ENCODE results near the gene CYS1.

Gene CYS1

DNA sequence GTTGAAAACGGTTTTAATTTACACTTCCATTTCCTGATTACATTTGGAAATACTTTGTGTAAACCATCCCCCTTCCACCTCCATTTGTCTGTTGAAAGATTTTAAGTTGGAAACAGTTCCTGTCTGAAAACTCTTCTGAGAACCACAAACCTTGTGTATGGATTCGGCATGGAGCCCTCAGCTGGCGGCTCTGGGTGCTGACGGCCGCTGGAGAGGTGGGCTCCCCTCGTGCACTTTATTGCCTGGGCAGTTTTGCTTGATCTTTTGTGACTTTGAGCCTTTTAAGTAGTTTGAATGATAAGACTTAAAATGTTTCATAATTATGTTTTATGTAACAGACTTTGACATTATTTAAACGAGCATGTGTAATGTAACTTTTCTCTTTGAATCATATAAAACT is 25.8 kb downstream of the CYS1 start:
- H3K4me3 ChIP-seq (ENCODE audit: low read depth, low read length) = no peak overlapping the region
- TF ChIP-seq, protein P1, sequence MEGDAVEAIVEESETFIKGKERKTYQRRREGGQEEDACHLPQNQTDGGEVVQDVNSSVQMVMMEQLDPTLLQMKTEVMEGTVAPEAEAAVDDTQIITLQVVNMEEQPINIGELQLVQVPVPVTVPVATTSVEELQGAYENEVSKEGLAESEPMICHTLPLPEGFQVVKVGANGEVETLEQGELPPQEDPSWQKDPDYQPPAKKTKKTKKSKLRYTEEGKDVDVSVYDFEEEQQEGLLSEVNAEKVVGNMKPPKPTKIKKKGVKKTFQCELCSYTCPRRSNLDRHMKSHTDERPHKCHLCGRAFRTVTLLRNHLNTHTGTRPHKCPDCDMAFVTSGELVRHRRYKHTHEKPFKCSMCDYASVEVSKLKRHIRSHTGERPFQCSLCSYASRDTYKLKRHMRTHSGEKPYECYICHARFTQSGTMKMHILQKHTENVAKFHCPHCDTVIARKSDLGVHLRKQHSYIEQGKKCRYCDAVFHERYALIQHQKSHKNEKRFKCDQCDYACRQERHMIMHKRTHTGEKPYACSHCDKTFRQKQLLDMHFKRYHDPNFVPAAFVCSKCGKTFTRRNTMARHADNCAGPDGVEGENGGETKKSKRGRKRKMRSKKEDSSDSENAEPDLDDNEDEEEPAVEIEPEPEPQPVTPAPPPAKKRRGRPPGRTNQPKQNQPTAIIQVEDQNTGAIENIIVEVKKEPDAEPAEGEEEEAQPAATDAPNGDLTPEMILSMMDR (IDR thresholded peaks at IDR 0.05; ENCODE audit: insufficient read depth, low read length, missing control alignments) = no peak
- DNase-seq (ENCODE audit: low read depth, low spot score) = no peak
- ChIA-PET POLR2A (no interaction called here), CTCF (interaction anchor here (1.1 to 12.4 kb wide), 3 partner anchors 18 to 240 kb away, joined by 3 to 293 read pairs (median 11); no protein-coding TSS in a partner anchor)

DNA sequence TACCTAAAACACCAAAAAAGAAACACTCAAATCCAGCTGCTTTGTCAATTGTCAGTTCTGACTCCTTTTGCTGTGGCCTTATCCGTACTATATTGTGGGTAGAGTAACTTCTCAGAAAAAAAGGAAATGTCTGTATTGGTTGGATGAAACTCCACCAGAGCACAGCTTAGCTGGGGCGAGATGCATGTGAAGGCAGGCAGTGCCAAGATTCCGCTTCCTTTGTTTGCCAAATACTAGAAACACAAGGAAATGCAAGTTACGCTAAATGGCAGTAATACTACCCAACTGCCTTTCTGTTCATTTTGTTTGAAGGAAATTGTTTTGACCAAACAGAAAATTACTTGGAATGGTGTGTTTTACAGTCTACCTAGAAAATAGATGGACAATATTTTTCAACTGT is 26.9 kb downstream of the CYS1 start:
- TF ChIP-seq, protein P1 (IDR thresholded peaks at IDR 0.05; ENCODE audit: insufficient read depth, low read length, missing control alignments) = no peak
- ChIA-PET CTCF (interaction anchor here (1.0 to 12.4 kb wide), 7 partner anchors 9 to 382 kb away, joined by 3 to 293 read pairs (median 11); no protein-coding TSS in a partner anchor), POLR2A (no interaction called here)
- H3K4me3 ChIP-seq (ENCODE audit: low read depth, low read length) = no peak overlapping the region
- no peak for DNase-seq (ENCODE audit: low read depth, low spot score)

DNA sequence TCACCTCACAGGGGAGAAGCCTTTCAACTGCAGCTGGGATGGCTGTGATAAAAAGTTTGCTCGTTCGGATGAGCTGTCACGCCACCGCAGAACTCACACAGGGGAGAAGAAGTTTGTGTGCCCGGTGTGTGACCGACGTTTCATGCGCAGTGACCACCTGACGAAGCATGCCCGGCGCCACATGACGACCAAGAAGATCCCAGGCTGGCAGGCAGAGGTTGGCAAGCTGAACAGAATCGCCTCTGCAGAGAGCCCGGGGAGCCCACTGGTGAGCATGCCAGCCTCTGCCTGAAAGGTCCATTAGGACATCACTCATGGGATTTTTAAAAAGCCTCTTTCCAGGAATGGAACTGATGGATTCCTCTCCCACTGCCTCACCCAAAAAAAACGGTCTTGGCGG is 28.0 kb downstream of the CYS1 start:
- no peak for DNase-seq (ENCODE audit: low read depth, low spot score)
- no peak overlapping the region for H3K4me3 ChIP-seq (ENCODE audit: low read depth, low read length)
- ChIA-PET CTCF (interaction anchor here (0.9 to 12.4 kb wide), 9 partner anchors 8 to 383 kb away, joined by 3 to 293 read pairs (median 5); no protein-coding TSS in a partner anchor), POLR2A (no interaction called here)
- TF ChIP-seq, protein P1 (IDR thresholded peaks at IDR 0.05; ENCODE audit: insufficient read depth, low read length, missing control alignments) = no peak

DNA sequence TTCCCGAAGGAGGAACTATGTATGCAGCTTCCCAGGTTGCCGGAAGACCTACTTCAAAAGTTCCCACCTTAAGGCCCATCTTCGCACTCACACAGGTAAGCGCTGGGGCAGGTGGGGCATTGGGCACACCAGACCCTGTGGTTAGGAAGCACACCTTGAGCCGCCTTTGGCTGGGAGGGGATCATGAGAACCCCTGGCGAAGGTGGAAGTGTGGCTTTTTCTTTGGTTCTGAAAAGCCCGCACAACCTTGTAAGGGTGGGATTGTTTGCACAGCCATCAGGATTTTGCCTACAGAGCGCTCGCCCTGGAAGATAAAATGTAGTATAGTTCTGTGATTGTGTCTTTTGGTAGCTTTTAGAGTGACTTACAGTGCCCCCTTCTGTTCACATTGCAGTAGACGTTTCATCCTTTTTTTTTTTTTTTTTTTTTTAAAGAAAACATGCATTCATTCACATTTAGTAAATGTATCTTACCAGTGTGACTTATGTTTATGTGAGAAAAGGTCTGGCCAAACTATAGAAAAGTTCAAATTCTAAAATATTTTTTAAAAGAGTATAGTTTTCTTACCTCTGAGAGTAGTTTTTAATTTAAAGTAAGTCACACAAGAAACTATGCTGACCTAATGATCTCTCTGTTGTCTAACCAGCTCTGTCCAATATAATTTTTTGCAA is 31.6 kb downstream of the CYS1 start:
- TF ChIP-seq, protein P1 (IDR thresholded peaks at IDR 0.05; ENCODE audit: insufficient read depth, low read length, missing control alignments) = peak; percentile 37
- DNase-seq (ENCODE audit: low read depth, low spot score) = no peak
- no peak overlapping the region for H3K4me3 ChIP-seq (ENCODE audit: low read depth, low read length)
- ChIA-PET CTCF (interaction anchor here (0.6 to 12.4 kb wide), 27 partner anchors 9 to 493 kb away, joined by 3 to 293 read pairs (median 5); partner anchors contain the start of gene ADAM17), POLR2A (interaction anchor here (0.6 kb wide), 3 partner anchors 64 to 458 kb away, joined by 3 to 4 read pairs (median 4); no protein-coding TSS in a partner anchor)

DNA sequence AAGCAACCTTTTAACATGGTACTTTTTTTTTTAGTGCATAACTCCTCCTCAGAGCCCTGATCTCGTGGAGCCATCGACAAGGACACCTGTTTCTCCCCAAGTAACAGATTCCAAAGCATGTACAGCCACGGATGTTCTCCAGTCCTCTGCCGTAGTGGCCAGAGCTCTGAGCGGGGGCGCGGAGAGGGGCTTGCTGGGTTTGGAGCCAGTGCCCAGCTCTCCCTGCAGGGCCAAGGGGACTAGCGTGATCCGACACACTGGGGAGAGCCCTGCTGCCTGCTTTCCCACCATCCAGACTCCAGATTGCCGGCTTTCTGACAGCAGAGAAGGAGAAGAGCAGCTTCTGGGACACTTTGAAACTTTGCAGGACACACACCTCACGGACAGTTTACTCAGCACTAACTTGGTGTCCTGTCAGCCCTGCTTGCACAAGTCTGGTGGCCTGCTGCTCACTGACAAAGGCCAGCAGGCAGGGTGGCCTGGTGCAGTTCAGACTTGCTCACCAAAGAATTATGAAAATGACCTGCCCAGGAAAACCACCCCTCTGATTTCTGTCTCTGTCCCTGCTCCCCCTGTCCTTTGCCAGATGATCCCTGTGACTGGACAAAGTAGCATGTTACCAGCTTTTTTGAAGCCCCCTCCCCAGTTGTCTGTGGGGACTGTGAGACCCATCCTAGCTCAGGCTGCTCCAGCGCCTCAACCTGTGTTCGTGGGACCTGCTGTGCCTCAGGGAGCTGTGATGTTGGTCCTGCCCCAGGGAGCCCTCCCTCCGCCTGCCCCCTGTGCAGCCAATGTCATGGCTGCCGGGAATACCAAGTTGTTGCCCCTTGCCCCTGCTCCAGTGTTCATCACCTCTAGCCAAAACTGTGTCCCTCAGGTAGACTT is 32.4 kb downstream of the CYS1 start:
- DNase-seq (ENCODE audit: low read depth, low spot score) = no peak
- CTCF ChIA-PET = interaction anchor here (0.6 to 12.4 kb wide), 29 partner anchors 8 to 492 kb away, joined by 3 to 293 read pairs (median 5); partner anchors contain the start of gene ADAM17
- H3K4me3 ChIP-seq (ENCODE audit: low read depth, low read length) = no peak overlapping the region
- POLR2A ChIA-PET = interaction anchor here (0.6 kb wide), 4 partner anchors 63 to 458 kb away, joined by 3 to 4 read pairs (median 4); no protein-coding TSS in a partner anchor
- TF ChIP-seq, protein P1 (IDR thresholded peaks at IDR 0.05; ENCODE audit: insufficient read depth, low read length, missing control alignments) = no peak

Measured in AG04449 (cell line).